Spleen (tissue), 7 donors: ENCODE data around the gene WIPI1.

Experiments used
- CTCF ChIP-seq, 11 experiments: fragments of 200-600 bp in 7 of 11; fragments of 450-650 bp in 4 of 11; sonication (generic) in 4 of 11; IDR thresholded peaks in 8 of 11; conservative IDR thresholded peaks in 3 of 11; 1 replicate in 7 of 11; 2 replicates in 4 of 11; pipeline versions ENCODE4 v1.4.0 to v1.8.0; 2016 to 2021; ENCODE audit warnings: antibody characterized with exemption in 11 of 11, inconsistent platforms in 4 of 11, mild to moderate bottlenecking in 1 of 11
- POLR2A ChIP-seq, 3 donors: fragments of 450-650 bp; IDR thresholded peaks; one replicate each; pipeline ENCODE4 v1.5.1; 2017; ENCODE audit warnings: antibody characterized with exemption in 3 of 3, mild to moderate bottlenecking in 1 of 3
- POLR2AphosphoS5 ChIP-seq, 3 donors: sonication (generic); formaldehyde crosslinking; IDR thresholded peaks; one replicate each; pipeline ENCODE4 v1.5.1; 2017; ENCODE audit warnings: antibody characterized with exemption in 3 of 3
- donor health status: DM: no; HTN: no; CAD: no; lungs with moderate emphysema.
- donor health status: DM: no; HTN: no; CAD: no.
- donor health status: DM: no; HTN: no; CAD: no.

GRCh38 chr17:68457168-68457538 is at the start of gene WIPI1:
- no peak for TF ChIP-seq CTCF (IDR thresholded peaks at IDR 0.05 in 8 of 11, conservative IDR thresholded peaks at IDR 0.05 in 3 of 11)
- TF ChIP-seq POLR2A (IDR thresholded peaks at IDR 0.05), result peak in 1 of 3 donors; percentile 36
- TF ChIP-seq POLR2AphosphoS5 (IDR thresholded peaks at IDR 0.05), result no peak
